GM12872 (cell line): ENCODE data around the gene HIRIP3.

ENCODE experiments used
- TF ChIP-seq, protein P1 (sequence below): IDR thresholded peaks from 3 replicates; pipeline ENCODE4 v1.5.1; 2011; ENCODE audit warnings: low read depth, mild to moderate bottlenecking, low read length, moderate library complexity; ENCODE audit not compliant: insufficient read depth

Gene HIRIP3

DNA sequence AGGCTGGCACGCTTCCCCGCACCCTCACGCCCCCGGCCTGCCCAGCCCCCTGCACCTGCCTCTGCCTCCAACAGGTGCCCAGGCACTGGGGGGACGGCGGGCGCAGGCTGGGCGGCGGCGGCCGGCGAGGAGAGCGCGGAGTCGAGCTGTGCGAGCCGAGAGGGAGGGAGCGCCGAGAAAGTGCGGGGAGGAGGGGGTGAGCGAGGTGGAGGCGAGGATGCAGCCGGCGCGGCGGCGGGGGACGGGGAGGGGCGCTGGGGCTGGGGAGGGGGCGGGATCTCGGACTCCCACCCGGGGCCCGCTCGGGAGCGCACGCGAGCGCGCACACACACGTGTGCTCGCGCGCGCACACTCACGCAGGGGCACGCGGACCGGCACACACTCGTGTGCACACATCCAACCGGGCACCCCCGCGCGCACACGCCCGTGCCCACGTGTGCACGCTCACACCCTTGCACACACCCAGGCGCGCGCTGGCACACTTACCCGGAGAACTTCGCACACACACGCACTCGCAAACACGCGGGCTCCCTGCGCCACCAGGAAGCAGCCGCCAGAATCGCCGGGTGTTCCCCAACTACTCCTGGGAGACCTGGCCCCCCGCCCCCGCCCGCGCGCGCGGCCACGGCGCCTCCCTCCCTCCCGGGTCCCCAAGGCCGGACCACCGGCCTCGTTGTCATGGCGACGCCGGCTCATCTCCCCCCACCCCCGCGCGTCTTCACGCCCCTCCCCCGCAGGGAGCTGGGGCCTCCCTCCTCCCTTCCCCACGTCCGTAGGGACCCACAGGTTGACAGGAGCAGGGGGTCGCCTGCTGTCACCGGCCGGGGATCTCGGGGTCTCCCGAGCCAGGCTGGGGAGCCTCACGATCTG lies 15.7 kb upstream of the HIRIP3 start, which contains the start of gene DOC2A:
DOC2A (minus strand) TSS at position 184 of the 870 bp plus-strand sequence. CDS start 805 bp downstream, outside the sequence.
- TF ChIP-seq, protein P1, sequence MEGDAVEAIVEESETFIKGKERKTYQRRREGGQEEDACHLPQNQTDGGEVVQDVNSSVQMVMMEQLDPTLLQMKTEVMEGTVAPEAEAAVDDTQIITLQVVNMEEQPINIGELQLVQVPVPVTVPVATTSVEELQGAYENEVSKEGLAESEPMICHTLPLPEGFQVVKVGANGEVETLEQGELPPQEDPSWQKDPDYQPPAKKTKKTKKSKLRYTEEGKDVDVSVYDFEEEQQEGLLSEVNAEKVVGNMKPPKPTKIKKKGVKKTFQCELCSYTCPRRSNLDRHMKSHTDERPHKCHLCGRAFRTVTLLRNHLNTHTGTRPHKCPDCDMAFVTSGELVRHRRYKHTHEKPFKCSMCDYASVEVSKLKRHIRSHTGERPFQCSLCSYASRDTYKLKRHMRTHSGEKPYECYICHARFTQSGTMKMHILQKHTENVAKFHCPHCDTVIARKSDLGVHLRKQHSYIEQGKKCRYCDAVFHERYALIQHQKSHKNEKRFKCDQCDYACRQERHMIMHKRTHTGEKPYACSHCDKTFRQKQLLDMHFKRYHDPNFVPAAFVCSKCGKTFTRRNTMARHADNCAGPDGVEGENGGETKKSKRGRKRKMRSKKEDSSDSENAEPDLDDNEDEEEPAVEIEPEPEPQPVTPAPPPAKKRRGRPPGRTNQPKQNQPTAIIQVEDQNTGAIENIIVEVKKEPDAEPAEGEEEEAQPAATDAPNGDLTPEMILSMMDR: no peak

DNA sequence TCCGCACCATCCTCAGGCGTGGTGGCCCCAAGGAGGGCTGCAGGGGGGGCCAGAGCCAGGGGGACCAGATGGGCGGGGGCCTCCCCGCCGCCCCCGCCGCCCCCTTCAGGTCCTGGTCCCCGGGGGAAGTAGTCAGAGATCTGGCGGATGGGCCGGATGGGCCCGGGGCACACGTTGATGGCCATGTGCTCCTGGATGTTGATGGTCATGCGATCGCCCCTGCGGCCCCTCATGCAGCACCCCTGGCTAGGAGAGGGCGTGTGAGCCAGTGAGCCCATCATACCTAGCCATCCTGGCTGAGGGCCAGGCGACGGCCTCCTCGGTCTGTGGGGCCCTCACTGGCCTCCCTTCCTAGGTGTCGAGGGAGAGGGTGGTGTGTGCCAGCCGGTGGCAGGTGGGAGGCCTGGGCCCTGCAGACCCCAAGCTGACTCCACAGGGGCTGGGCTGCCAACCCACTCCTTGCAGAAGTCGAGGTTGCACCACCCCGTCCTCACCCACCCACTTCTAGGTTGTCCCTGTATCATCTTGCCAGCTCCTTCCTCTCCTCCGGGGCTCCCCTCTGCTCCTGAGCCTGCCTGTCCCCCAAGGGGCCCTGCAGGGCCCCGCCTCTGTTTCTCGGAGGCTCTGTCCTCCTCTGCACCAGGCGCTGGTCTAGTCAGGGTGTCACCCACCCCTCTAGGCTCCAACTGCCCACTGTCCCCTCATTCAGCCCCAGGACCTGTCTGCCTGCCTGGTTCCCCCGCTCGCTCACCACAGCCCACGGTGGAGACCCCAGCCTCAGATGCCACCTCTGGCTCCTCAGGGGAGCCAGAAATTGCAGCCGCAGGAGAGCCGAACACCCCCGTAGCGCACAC lies 14.8 kb upstream of the HIRIP3 start:
- TF ChIP-seq, protein P1: no peak

DNA sequence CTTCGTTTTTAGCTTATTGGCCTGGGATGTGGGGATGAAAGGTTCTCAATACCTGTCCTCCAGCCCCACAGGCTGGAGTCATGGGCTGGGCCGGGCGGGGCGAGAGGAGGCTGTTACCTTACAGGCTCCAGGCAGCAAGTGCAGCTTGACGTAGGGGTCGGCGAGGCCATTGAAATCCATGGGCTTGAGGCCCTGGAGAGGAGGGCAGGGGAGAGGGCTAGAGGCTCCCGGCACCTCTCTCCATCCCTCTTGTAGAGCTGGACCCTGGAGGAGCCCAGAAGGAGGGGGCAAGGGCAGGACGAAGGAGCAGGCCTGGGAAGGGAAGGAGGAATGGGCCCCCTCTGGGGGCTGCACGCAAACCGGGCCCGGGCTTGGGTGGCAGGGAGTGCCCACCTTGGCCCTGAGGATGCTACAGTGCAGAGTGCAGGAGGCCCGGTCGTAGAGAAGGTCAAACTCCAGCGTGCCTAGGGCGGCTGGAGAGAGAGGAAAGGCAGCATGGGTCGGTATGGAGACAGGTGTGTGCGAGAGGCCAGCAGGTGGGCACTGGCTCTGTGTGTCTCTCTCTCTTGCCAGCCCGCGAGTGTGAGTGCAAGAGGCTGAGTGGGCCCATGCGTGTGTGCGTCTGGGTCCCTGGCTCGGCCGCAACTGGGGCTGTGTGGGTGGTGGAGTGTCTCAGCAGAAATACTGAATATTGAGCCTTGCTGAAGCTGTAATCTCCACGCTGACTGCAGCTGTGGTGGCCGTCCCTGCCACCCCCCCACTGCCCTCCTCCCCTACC lies 13.9 kb upstream of the HIRIP3 start:
- TF ChIP-seq, protein P1: no peak

DNA sequence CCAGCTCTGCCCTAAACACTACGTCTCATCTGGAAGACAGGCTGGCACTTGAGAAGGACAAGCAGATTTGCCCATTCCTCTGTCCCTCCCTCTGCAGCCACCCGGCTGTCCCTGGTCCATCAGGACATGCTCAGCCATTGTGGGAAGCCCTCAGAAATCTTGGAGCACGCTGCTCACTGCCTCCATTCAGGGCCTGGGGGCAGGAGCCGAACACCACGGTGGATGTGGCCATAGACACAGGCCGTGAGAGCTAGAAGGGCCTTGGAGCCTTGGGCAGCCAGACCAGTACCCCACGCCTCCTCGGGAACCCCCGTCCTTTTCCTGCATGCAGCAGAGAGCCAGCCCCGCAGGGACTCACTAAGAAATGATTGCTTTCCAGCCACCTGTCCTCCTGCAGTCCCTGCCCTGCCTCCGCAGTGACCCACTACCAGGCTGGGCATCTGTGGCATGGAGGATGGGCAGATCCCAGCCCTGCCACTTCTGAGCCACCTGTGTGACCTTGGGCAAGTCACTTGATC lies 12.0 kb upstream of the HIRIP3 start:
- TF ChIP-seq, protein P1: no peak

DNA sequence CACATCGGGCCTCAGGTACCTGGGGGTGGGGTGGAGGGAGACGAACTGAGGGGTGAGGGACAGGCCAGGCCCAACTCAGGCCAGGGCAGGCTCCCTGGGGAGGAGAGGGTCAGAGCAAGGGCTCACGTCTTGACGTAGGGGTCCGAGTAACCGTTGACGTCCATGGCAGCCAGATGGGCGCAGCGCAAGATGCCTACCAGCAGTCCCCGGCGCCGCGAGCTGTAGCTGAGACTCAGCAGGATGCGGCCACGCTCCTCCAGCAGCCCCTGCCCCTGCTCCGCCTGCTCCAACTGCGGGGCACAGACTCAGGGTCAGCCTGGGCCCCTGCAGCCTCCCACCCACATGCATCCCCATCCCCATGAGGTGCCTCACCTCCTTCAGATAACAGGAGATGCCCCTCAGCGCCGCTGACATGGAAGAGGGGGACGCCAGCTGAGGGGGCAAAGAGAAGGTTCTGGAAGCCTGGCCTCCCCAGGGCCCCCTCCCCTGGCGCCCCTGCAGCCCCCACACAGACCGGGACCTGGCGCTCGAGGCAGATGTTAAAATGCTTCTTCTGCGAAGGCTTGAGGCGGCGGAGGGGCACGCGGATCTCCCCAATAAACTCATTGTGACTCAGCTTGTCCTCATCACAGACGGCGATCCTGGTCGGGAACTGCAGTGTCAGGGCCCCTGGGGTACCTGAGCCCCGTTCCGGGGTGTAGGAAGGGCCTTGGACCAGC lies 11.4 kb upstream of the HIRIP3 start:
- TF ChIP-seq, protein P1: no peak

DNA sequence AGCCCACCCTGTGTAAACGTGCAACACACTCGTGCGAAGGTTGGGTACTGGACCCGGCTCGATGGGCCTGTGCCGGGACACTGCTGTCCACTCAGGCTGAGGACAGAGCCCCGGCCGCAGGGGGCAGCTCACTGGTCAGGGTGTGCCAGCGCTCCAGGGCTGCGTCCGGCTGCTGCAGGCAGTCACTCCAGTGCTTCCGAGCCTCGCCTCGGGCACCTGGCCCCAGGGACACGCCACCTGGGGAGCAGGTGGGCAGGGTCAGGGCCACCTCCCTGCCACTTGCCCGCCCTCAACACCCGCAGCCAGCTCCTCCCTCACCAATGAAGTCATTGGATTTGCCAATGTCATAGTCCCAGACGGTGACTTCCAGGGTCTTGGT lies 10.7 kb upstream of the HIRIP3 start:
- TF ChIP-seq, protein P1: no peak
